Loucy (cell line): Measurements from ENCODE around the gene ACTR5.
A peak's percentile ranks its signal among the peaks of the same experiment; 100 is the strongest.

Experiments used
- H2AFZ ChIP-seq: fragments of 200-600 bp; sonication (generic); 2 replicates; pipeline ENCODE4 v1.6.0; 2016; ENCODE audit warnings: antibody characterized with exemption, mild to moderate bottlenecking, low read length, moderate library complexity
- H3F3A ChIP-seq: fragments of 200-600 bp; 2 replicates; pipeline ENCODE4 v1.6.0; 2016; ENCODE audit warnings: antibody characterized with exemption, low read depth, mild to moderate bottlenecking
- H3K27me3 ChIP-seq: fragments of 200-600 bp; sonication (generic); 2 replicates; pipeline ENCODE4 v1.6.1; 2014; ENCODE audit warnings: low read length, mild to moderate bottlenecking; ENCODE audit not compliant: insufficient read depth, poor library complexity, severe bottlenecking
- H3K36me3 ChIP-seq: fragments of 200-600 bp; sonication (generic); 2 replicates; pipeline ENCODE4 v1.6.1; 2016; ENCODE audit warnings: low read length; ENCODE audit not compliant: insufficient read depth
- H3K4me1 ChIP-seq: fragments of 200-600 bp; sonication (generic); 2 replicates; pipeline ENCODE4 v1.5.1; 2014; ENCODE audit warnings: low read length, mild to moderate bottlenecking; ENCODE audit not compliant: insufficient read depth, poor library complexity, severe bottlenecking
- H3K4me2 ChIP-seq: fragments of 200-600 bp; sonication (generic); 2 replicates; pipeline ENCODE4 v1.6.0; 2014; ENCODE audit warnings: antibody characterized with exemption, low read length, low read depth, mild to moderate bottlenecking; ENCODE audit not compliant: poor library complexity, severe bottlenecking
- H3K4me3 ChIP-seq: fragments of 200-600 bp; sonication (generic); 2 replicates; pipeline ENCODE4 v1.5.1; 2014; ENCODE audit warnings: low read length, mild to moderate bottlenecking, mixed read lengths; ENCODE audit not compliant: poor library complexity, severe bottlenecking
- H3K79me2 ChIP-seq: fragments of 200-600 bp; sonication (generic); 2 replicates; pipeline ENCODE4 v1.6.1; 2014; ENCODE audit warnings: low read length; ENCODE audit not compliant: insufficient read depth
- H3K9ac ChIP-seq: fragments of 200-600 bp; sonication (generic); 2 replicates; pipeline ENCODE4 v1.6.0; 2014; ENCODE audit warnings: mild to moderate bottlenecking, low read depth, low read length, moderate library complexity; ENCODE audit not compliant: poor library complexity, severe bottlenecking
- H3K9me2 ChIP-seq: fragments of 200-600 bp; sonication (generic); replicated peaks from 2 replicates; pipeline ENCODE4 v1.6.1; 2016; ENCODE audit warnings: low read depth, low read length, mixed read lengths
- H3K9me3 ChIP-seq: fragments of 200-600 bp; sonication (generic); 2 replicates; pipeline ENCODE4 v1.6.1; 2014; ENCODE audit warnings: mild to moderate bottlenecking, antibody characterized with exemption, low read length, low read depth; ENCODE audit not compliant: insufficient read depth
- H4K20me1 ChIP-seq: fragments of 200-600 bp; sonication (generic); 2 replicates; pipeline ENCODE4 v1.6.0; 2014; ENCODE audit warnings: antibody characterized with exemption, low read length, mild to moderate bottlenecking; ENCODE audit not compliant: insufficient read depth, poor library complexity, severe bottlenecking
- CTCF ChIP-seq: fragments of 200-600 bp; sonication (generic); conservative IDR thresholded peaks from 2 replicates; pipeline ENCODE4 v1.5.1; 2014; ENCODE audit warnings: mild to moderate bottlenecking, antibody characterized with exemption, low read length
- EZH2phosphoT487 ChIP-seq: fragments of 200-600 bp; IDR thresholded peaks from 2 replicates; pipeline ENCODE4 v1.6.1; 2018; ENCODE audit warnings: antibody characterized with exemption, mild to moderate bottlenecking, moderate library complexity, borderline replicate concordance

ACTR5 gene

GRCh38 chr20:38747495-38748096, 664 bp upstream of the ACTR5 start:
- peak overlapping the region; percentile 74 for H3K9ac ChIP-seq

GRCh38 chr20:38748861-38749149, 545 bp downstream of the ACTR5 start:
- no peaks in the 10 kb centered on the region for H3K36me3 ChIP-seq
- H3F3A ChIP-seq, result no peaks in the 10 kb centered on the region
- no peaks in the 10 kb centered on the region for H3K27me3 ChIP-seq
- peak overlapping the region; percentile 79 for H3K4me2 ChIP-seq
- H3K79me2 ChIP-seq, result peaks cover 29% of the 10 kb centered on the region
- H3K4me1 ChIP-seq, result peaks cover 28% of the 10 kb centered on the region
- H3K4me3 ChIP-seq, result peak overlapping the region; percentile 84
- peak overlapping the region; percentile 74 for H3K9ac ChIP-seq
- no peaks in the 10 kb centered on the region for H3K9me3 ChIP-seq
- no peaks in the 10 kb centered on the region for H3K9me2 ChIP-seq
- peak overlapping the region; percentile 94 for H2AFZ ChIP-seq
- no peak for TF ChIP-seq CTCF
- no peak for TF ChIP-seq EZH2phosphoT487
- peaks cover 13% of the 10 kb centered on the region for H4K20me1 ChIP-seq

More at GRCh38 chr20:38747495-38748096, 664 bp upstream of the ACTR5 start:
- Histone ChIP-seq H3K4me1 (peaks cover 28% of the 10 kb centered on the region), H3K4me3 (peak overlapping the region; percentile 84), H3K79me2 (peaks cover 27% of the 10 kb centered on the region), H3F3A (no peaks in the 10 kb centered on the region), H3K9me3 (no peaks in the 10 kb centered on the region), H3K4me2 (peak overlapping the region; percentile 79), H2AFZ (peak overlapping the region; percentile 94), H3K9me2 (no peaks in the 10 kb centered on the region), H3K36me3 (no peaks in the 10 kb centered on the region), H3K27me3 (no peaks in the 10 kb centered on the region), H4K20me1 (peaks cover 13% of the 10 kb centered on the region)
- TF ChIP-seq CTCF (no peak), EZH2phosphoT487 (no peak)

- no peaks in the 10 kb centered on the region for H3K9me2 ChIP-seq
- no peaks in the 10 kb centered on the region for H3F3A ChIP-seq
- H3K9me3 ChIP-seq, result no peaks in the 10 kb centered on the region
- peaks cover 13% of the 10 kb centered on the region for H4K20me1 ChIP-seq
- H3K36me3 ChIP-seq, result peaks cover 16% of the 10 kb centered on the region
- H2AFZ ChIP-seq, result no peak overlapping the region
- H3K4me1 ChIP-seq, result peaks cover 28% of the 10 kb centered on the region
- TF ChIP-seq EZH2phosphoT487 (no peak), CTCF (peak; percentile 83)
- no peak overlapping the region for H3K4me3 ChIP-seq
- peak overlapping the region; percentile 26 for H3K4me2 ChIP-seq
- H3K79me2 ChIP-seq, result peaks cover 29% of the 10 kb centered on the region
- H3K9ac ChIP-seq, result no peak overlapping the region
- no peaks in the 10 kb centered on the region for H3K27me3 ChIP-seq
Observed at GRCh38 chr20:38751360-38751976, 3.2 kb downstream of the ACTR5 start.
